ENCODE data around the gene SIRT3. TPM values are rescaled to one million over a fixed set of nuclear protein-coding genes. Genes with fewer than 3 reads are reported as not detected.
A peak's percentile ranks its signal among the peaks of the same experiment; 100 is the strongest.

The SIRT3 gene
- total RNA-seq = 7.3 TPM
- polyA plus RNA-seq = 21.7 TPM

DNA sequence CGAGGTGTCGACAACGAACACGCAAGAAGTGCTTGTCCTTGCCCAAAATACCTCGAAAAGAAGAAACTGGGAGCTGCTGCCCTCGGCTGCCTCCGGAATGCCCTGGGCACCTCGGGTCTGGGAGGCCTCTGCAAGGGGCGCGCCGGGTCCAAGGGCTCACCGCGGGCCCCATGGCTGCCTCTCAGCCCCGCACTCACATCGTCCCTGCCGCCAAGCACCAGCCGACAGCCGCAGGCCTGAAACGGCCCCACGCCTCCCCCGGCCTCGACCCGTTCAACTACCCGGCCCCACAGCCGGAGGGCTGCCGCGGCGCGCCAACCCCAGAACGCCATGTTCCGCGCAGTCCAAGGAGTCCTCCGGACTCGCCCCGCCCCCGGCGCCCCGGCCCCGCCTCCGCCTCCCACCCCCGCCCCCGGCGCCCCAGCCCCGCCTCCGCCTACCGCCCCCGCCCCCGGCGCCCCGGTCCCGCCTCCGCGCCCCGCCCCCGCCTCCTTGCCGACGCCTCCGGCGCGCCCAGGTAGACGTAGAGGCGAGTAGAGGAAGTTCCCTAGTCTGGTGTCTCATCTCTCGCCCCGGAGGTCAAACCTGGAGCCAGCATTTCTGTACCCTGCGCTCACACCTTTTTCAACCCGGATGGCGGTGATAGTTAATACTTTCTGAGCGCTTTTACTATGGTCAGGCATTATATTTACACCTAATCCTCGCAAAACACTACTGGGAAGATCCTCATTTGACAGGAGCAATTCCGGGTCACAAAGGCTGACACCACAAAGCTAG, at the start of gene SIRT3:
TSS of gene SIRT3 (minus strand) at position 346 of the 777 bp plus-strand sequence. CDS start at position 332, 14 bp downstream.
- Histone ChIP-seq H3K4me1 (ENCODE audit: insufficient read depth) (no peaks in the 10 kb centered on the region), H3K27ac (ENCODE audit: low read depth) (peak within 1 kb of the TSS; percentile 92), H3K4me3 (ENCODE audit: low read depth, low read length) (peak within 1 kb of the TSS; percentile 96), H3K36me3 (ENCODE audit: insufficient read depth) (no peaks in the 10 kb centered on the region)
- under 1% methylated on average over 70 of the region's 70 CpGs for WGBS
- DNase-seq (ENCODE audit: extremely low spot score) = peak; percentile 74

DNA sequence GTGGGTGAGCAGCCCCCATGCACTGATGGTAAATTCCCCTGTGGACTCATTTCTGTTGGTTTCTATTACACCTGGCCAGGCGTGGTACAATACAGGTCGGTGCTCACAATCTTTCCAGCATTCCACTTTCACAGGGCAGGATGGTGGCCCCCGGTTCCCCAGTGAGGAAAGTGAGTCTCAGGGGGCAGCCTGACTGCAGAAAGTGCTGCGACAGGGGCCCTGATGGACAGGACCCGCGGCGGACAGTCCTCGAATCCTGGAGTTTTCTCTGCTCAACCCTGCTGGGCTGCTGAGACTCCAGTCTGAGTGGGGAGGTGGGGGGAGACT, 49.7 kb upstream of the SIRT3 start:
- Histone ChIP-seq H3K4me1 (ENCODE audit: insufficient read depth) (no peaks in the 10 kb centered on the region), H3K36me3 (ENCODE audit: insufficient read depth) (no peaks in the 10 kb centered on the region), H3K27ac (ENCODE audit: low read depth) (no peak overlapping the region), H3K4me3 (ENCODE audit: low read depth, low read length) (no peak overlapping the region)
- DNase-seq (ENCODE audit: extremely low spot score) = no peak
- 92% methylated on average over 8 of the region's 8 CpGs for WGBS

DNA sequence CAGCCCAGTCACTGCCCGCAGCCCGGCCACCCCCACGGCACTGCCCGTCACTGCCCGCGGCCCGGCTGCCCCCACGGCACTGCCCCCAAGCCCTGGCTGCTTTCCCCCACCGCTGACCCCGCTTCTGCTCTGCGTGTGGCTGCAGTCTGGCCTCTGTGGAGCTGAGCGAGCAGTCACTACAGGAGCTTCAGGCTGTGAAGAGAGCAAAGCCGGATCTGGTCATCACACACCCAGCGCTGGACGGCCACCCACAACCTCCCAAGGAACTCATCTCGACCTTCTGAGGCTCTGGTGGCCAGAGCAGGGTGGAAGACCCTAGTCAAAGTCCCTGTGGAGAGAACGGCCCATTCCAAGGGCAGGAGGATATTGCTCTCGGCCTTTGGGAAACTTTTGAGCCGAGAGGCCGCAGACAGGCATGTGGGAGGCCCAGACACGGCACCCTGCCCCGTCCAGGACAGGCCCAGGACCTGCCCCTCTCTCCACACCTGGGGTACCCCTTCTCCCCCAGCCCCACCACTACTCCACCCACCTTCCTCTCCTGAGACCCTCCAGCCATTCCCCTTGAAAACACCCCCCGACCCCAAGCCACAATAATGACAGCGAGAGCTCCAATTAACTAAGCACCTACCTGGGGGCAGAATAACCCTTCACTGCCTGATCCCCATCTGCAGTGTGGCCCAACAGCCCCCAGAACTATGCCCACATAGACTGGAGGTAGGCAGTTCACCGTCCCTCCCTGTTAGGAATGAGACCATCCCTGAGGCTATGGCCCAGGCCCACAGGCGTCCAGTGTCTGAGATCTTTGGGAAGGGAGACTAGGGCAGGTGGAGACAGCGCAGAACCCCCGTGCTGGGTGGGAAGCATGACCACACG, 49.1 kb upstream of the SIRT3 start:
- Histone ChIP-seq H3K36me3 (ENCODE audit: insufficient read depth) (no peaks in the 10 kb centered on the region), H3K4me1 (ENCODE audit: insufficient read depth) (no peaks in the 10 kb centered on the region), H3K4me3 (ENCODE audit: low read depth, low read length) (no peak overlapping the region), H3K27ac (ENCODE audit: low read depth) (no peak overlapping the region)
- DNase-seq (ENCODE audit: extremely low spot score) = no peak
- 85% methylated on average over 29 of the region's 29 CpGs for WGBS

GRCh38 chr11:284105-285020, 48.2 kb upstream of the SIRT3 start:
- H3K36me3 ChIP-seq (ENCODE audit: insufficient read depth) = no peaks in the 10 kb centered on the region
- no peak overlapping the region for H3K27ac ChIP-seq (ENCODE audit: low read depth)
- H3K4me1 ChIP-seq (ENCODE audit: insufficient read depth) = no peaks in the 10 kb centered on the region
- DNase-seq (ENCODE audit: extremely low spot score) = no peak
- no peak overlapping the region for H3K4me3 ChIP-seq (ENCODE audit: low read depth, low read length)
- WGBS = 84% methylated on average over 24 of the region's 24 CpGs

- Histone ChIP-seq H3K4me1 (ENCODE audit: insufficient read depth) (no peaks in the 10 kb centered on the region), H3K36me3 (ENCODE audit: insufficient read depth) (no peaks in the 10 kb centered on the region), H3K27ac (ENCODE audit: low read depth) (no peak overlapping the region), H3K4me3 (ENCODE audit: low read depth, low read length) (no peak overlapping the region)
- DNase-seq (ENCODE audit: extremely low spot score) = no peak
- WGBS = 83% methylated on average over 23 of the region's 23 CpGs
Measured at GRCh38 chr11:283405-284104, 47.4 kb upstream of the SIRT3 start.

DNA sequence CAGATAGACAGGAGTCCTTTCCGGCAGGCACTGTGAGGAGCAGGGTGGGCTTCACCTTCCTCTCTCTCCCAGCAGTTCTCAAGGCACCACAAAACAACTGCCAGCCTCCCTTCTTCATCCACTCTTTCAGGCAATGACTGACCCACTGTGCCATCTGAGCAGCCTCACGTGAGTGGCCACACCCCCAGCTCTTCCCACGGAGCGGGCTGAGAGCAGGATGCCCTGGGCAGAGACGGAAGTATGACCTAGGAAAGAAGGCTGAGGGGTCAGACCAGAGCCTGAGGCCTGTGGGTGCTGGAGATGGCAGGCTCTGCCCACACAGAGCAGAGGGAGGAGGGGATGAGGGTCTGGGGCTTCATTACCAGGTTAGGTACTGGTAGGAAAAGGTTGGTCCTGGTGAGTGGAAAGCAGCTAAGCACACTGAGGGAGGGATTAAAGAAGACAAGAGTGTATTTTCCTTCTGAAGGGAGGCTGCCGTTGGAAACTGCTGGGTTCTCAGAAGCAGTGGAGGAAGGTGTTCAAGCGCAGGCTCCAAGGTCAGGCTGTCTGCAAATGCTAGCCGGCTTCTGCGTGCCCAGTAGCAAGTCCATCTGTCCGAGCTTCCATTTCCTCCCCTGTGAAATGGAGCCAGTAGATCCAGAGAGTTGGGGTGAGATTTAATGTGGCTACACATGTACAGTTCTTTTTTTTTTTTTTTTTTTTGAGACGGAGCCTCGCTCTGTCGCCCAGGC, 46.7 kb upstream of the SIRT3 start:
- Histone ChIP-seq H3K36me3 (ENCODE audit: insufficient read depth) (no peaks in the 10 kb centered on the region), H3K27ac (ENCODE audit: low read depth) (no peak overlapping the region), H3K4me3 (ENCODE audit: low read depth, low read length) (no peak overlapping the region), H3K4me1 (ENCODE audit: insufficient read depth) (no peaks in the 10 kb centered on the region)
- 61% methylated on average over 12 of the region's 13 CpGs for WGBS
- DNase-seq (ENCODE audit: extremely low spot score) = no peak

DNA sequence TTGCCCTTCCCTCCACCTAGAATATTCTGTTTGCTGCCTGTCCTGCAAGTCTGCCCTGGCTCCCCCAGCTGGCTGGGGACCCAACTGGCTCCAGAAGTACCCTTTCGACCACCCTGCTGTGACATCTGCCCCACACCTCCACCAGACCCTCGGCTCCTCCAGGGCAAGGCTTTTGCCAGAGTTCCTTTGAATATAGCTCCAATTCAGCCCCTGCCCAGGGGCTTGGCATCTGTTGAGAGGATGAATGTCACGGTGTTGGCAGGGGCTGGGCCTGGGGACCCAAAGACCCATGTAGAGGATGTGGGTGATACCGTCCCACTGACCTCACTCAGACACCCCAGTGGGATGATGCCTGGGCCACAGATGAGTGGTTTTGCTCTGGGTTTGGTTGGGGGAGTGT, 46.0 kb upstream of the SIRT3 start:
- H3K36me3 ChIP-seq (ENCODE audit: insufficient read depth) = no peaks in the 10 kb centered on the region
- 56% methylated on average over 4 of the region's 4 CpGs for WGBS
- H3K4me1 ChIP-seq (ENCODE audit: insufficient read depth) = no peaks in the 10 kb centered on the region
- H3K4me3 ChIP-seq (ENCODE audit: low read depth, low read length) = no peak overlapping the region
- H3K27ac ChIP-seq (ENCODE audit: low read depth) = no peak overlapping the region
- DNase-seq (ENCODE audit: extremely low spot score) = no peak

DNA sequence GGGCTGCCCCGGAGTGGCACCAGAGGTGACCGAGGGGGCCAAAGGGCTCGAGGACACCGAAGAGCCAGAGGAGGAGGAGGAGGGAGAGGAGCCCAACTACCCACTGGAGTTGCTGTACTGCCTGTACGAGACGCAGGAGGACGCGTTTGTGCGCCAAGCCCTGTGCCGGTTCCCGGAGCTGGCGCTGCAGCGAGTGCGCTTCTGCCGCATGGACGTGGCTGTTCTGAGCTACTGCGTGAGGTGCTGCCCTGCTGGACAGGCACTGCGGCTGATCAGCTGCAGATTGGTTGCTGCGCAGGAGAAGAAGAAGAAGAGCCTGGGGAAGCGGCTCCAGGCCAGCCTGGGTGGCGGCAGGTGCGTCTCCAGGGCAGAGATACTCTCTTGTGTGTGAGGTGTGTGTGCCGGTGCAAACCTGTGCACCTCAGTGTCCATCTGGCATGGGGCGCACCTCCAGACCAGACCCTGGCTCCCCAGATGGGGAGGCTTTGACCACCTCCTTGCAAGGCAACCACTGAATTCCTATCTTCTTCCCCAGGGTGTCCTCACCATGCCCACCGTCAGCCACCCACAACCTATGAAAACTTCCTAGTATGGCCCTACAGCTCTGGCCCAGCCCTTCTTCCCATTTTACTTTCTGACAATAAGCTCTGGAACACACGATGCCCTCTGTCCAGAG, 45.5 kb upstream of the SIRT3 start:
- no peak overlapping the region for H3K4me3 ChIP-seq (ENCODE audit: low read depth, low read length)
- WGBS = 33% methylated on average over 26 of the region's 26 CpGs
- no peak for DNase-seq (ENCODE audit: extremely low spot score)

GRCh38 chr11:280706-281485, 44.8 kb upstream of the SIRT3 start:
- Histone ChIP-seq H3K4me3 (ENCODE audit: low read depth, low read length) (peak overlapping the region; percentile 28), H3K27ac (ENCODE audit: low read depth) (no peak overlapping the region), H3K4me1 (ENCODE audit: insufficient read depth) (no peaks in the 10 kb centered on the region), H3K36me3 (ENCODE audit: insufficient read depth) (no peaks in the 10 kb centered on the region)
- 10% methylated on average over 79 of the region's 79 CpGs for WGBS
- DNase-seq (ENCODE audit: extremely low spot score) = no peak

More for the DNA sequence above, 45.5 kb upstream of the SIRT3 start:
- no peaks in the 10 kb centered on the region for H3K36me3 ChIP-seq (ENCODE audit: insufficient read depth)
- H3K4me1 ChIP-seq (ENCODE audit: insufficient read depth) = no peaks in the 10 kb centered on the region
- H3K27ac ChIP-seq (ENCODE audit: low read depth) = no peak overlapping the region

DNA sequence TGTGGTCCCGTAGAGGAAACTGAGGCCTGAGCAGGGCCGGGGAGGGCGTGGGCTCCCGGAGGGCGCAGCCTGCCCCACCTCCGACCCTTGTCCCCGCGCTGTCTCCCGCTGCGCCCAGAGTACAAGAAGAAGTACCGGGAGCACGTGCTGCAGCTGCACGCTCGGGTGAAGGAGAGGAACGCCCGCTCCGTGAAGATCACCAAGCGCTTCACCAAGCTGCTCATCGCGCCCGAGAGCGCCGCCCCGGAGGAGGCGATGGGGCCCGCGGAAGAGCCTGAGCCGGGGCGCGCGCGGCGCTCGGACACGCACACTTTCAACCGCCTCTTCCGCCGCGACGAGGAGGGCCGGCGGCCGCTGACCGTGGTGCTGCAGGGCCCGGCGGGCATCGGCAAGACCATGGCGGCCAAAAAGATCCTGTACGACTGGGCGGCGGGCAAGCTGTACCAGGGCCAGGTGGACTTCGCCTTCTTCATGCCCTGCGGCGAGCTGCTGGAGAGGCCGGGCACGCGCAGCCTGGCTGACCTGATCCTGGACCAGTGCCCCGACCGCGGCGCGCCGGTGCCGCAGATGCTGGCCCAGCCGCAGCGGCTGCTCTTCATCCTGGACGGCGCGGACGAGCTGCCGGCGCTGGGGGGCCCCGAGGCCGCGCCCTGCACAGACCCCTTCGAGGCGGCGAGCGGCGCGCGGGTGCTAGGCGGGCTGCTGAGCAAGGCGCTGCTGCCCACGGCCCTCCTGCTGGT, 44.0 kb upstream of the SIRT3 start:
- 3% methylated on average over 85 of the region's 85 CpGs for WGBS
- Histone ChIP-seq H3K4me1 (ENCODE audit: insufficient read depth) (no peaks in the 10 kb centered on the region), H3K27ac (ENCODE audit: low read depth) (no peak overlapping the region), H3K36me3 (ENCODE audit: insufficient read depth) (no peaks in the 10 kb centered on the region), H3K4me3 (ENCODE audit: low read depth, low read length) (peak overlapping the region; percentile 28)
- DNase-seq (ENCODE audit: extremely low spot score) = no peak

Measured in urinary bladder (tissue), 4 donors.